Ecto neural progenitor cell (in vitro differentiated cells): ENCODE measurements around the gene MGME1.

Experiments used
- DNase-seq: peaks from one replicate; pipeline ENCODE4 v3.0.0-alpha.2; 2018; ENCODE audit warnings: low spot score

The MGME1 gene

GRCh38 chr20:17968366-17969277 is at the start of gene MGME1, which contains the start of gene SNX5:
TSS of gene MGME1 (plus strand) at chr20:17969018. CDS start at chr20:17969860, 842 bp downstream.
TSS of gene SNX5 (minus strand) at chr20:17968794. CDS start at chr20:17968425, 369 bp downstream.
- DNase-seq = peak; percentile 100

GRCh38 chr20:17919149-17919548 is 49.7 kb upstream of the MGME1 start:
- DNase-seq = no peak

GRCh38 chr20:17921774-17922173 is 47.0 kb upstream of the MGME1 start:
- DNase-seq = no peak

- no peak for DNase-seq
Measured at GRCh38 chr20:17925141-17925939, 43.5 kb upstream of the MGME1 start.

- no peak for DNase-seq
Measured at GRCh38 chr20:17925940-17926300, 42.9 kb upstream of the MGME1 start.

- DNase-seq = peak; percentile 38
Measured at GRCh38 chr20:17928211-17928611, 40.6 kb upstream of the MGME1 start.

GRCh38 chr20:17928633-17929311 is 40.0 kb upstream of the MGME1 start:
- peak; percentile 39 for DNase-seq

GRCh38 chr20:17931513-17931912 is 37.3 kb upstream of the MGME1 start:
- DNase-seq = no peak

- peak; percentile 18 for DNase-seq
Measured at GRCh38 chr20:17932396-17932795, 36.4 kb upstream of the MGME1 start.

- no peak for DNase-seq
Measured at GRCh38 chr20:17933121-17933520, 35.7 kb upstream of the MGME1 start.

- DNase-seq = peak; percentile 34
Measured at GRCh38 chr20:17933711-17934110, 35.1 kb upstream of the MGME1 start.

GRCh38 chr20:17934141-17934862 is 34.5 kb upstream of the MGME1 start:
- DNase-seq = peak; percentile 58

GRCh38 chr20:17935186-17935585 is 33.6 kb upstream of the MGME1 start:
- no peak for DNase-seq

- DNase-seq = peak; percentile 37
Measured at GRCh38 chr20:17935761-17936160, 33.1 kb upstream of the MGME1 start.

GRCh38 chr20:17936286-17936760 is 32.5 kb upstream of the MGME1 start:
- no peak for DNase-seq

GRCh38 chr20:17936761-17937732 is 31.8 kb upstream of the MGME1 start:
- peak; percentile 49 for DNase-seq

- DNase-seq = peak; percentile 88
Measured at GRCh38 chr20:17938871-17939619, 29.8 kb upstream of the MGME1 start.

GRCh38 chr20:17939622-17940223 is 29.1 kb upstream of the MGME1 start:
- peak; percentile 41 for DNase-seq
